ENCODE measurements around the gene IKZF4. TPM values are rescaled to one million over a fixed set of nuclear protein-coding genes. Genes with fewer than 3 reads are reported as not detected.

The IKZF4 gene
- 2.8 and 4.9 TPM in 2 replicates for total RNA-seq

GRCh38 chr12:56020423-56021184 lies at the start of gene IKZF4:
TSS of gene IKZF4 (plus strand) at chr12:56021043. CDS start at chr12:56021494, 451 bp downstream.

GRCh38 chr12:55973599-55974307 lies 47.1 kb upstream of the IKZF4 start, which contains the start of gene RAB5B:
TSS of gene RAB5B (plus strand) at chr12:55974078. CDS start at chr12:55986961, 12,883 bp downstream.

DNA sequence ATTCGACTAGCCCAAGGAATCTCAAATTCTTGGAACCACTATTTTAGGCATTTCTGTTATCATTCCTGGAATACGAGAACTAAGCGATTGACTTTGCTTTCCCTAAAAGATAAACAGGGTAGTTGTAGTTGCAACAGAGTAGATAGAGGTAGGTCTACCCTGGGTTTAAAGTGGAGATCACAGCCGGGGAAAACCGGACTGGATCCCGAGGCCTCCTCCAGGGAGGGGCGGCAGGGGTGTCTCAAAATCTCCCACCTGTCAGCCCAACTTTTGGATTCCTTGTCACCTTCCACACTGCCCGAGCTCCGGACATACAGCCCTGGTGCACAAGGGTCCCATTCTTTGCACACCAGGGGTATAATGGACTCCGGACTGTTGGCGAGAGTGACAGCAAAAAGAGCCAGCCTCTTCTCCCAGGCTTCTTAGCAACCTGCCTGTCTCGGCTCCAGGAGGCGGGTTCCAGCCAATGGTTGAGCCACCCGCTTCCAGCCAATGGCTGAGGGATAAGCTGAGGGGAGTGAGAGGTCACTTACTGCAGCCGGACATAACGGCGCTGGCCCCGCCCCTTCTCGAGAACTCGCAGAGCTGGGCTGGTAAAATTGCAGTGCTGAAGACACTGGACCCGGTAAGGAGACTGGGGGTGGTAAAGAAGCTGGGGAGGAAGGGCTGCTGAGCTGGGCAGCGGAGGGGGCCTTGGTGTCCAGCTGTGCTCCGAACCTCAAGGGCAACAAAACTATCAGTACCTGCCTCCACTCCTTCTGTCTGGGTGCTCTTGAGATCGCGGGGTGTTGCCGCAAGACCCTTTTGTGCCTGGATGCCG lies 23.9 kb upstream of the IKZF4 start, which contains the start of gene SUOX:
Gene SUOX, plus strand, starts transcription at position 562 of the 820 bp plus-strand sequence. CDS start 4,946 bp downstream, outside the sequence.

DNA sequence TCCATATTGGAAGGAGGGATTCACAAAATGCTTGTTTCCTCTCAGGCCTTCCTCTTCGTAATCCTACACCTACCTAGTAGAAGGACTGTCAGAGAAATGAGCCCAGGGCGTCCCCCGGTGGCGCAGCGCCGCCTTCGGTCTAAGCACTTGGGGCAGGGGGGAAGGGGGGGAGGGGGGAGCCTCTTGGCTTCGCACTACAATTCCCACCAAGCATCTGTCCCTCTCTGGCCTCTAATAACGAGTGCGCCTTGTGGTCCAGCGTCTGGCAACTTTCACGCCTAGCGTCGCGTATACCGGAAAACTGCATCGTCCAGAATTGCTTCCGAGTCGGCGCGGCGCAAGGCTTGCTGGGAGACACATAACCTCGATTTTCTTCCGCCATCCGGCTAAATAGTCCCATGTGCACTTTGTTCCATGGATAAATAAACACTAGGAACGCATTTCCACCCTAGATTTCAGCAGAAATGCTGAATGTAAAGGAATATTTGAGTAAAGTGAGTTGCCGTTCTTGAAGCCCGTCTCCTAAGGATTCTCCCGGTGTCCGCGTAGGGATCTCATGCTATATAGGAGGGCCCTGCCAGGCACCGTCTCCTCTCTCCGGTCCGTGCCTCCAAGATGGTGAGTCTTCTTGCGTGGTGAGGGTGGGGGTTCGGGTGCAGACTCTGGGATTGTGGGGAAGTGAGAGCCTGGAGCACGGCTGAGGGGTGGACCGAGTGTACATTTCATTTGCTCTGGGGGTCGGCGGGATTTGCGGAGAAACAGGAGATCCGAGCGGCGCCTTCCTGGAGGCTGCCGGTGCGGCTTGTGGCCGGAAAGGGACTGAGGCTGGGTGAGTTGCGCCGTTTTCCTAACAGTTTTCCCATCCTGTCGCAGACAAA lies 20.9 kb downstream of the IKZF4 start, which contains the start of gene RPS26:
Gene RPS26, plus strand, starts transcription at position 367 of the 878 bp plus-strand sequence. Its CDS starts 249 bp downstream, at position 616.

GRCh38 chr12:56079723-56080555 lies 59.1 kb downstream of the IKZF4 start, which contains the start of gene ERBB3:
TSS of gene ERBB3 (plus strand) at chr12:56080165. CDS start at chr12:56080301, 136 bp downstream.

Other genes with a start within 250 kb of the IKZF4 start
- 53.3 and 65.9 TPM in 2 replicates for gene SARNP, start 203.3 kb upstream of the IKZF4 start, total RNA-seq
- 26.3 and 27.8 TPM in 2 replicates for gene ORMDL2, start 203.0 kb upstream of the IKZF4 start, total RNA-seq
- gene DNAJC14, start 191.5 kb upstream of the IKZF4 start, total RNA-seq, result 35.2 and 56.0 TPM in 2 replicates
- gene MMP19, start 178.1 kb upstream of the IKZF4 start, total RNA-seq, result 9.0 and 11.2 TPM in 2 replicates
- gene PYM1, start 93.1 kb upstream of the IKZF4 start, total RNA-seq, result 27.9 and 33.9 TPM in 2 replicates
- gene DGKA, start 89.9 kb upstream of the IKZF4 start, total RNA-seq, result 32.4 and 42.4 TPM in 2 replicates
- 0.72 and 0.88 TPM in 2 replicates for gene PMEL, start 55.0 kb upstream of the IKZF4 start, total RNA-seq
- 7.2 and 73.4 TPM in 2 replicates for gene CDK2, start 54.2 kb upstream of the IKZF4 start, total RNA-seq
- 77.3 and 104 TPM in 2 replicates for gene RAB5B, start 47.0 kb upstream of the IKZF4 start, total RNA-seq
- gene SUOX, start 23.8 kb upstream of the IKZF4 start, total RNA-seq, result 5.9 and 17.3 TPM in 2 replicates
- 329 and 597 TPM in 2 replicates for gene RPS26, start 20.9 kb downstream of the IKZF4 start, total RNA-seq
- gene ERBB3, start 59.1 kb downstream of the IKZF4 start, total RNA-seq, result under 0.01 and 0.22 TPM in 2 replicates
- 136 and 194 TPM in 2 replicates for gene PA2G4, start 83.5 kb downstream of the IKZF4 start, total RNA-seq
- gene RPL41, start 95.6 kb downstream of the IKZF4 start, total RNA-seq, result 918 and 4,761 TPM in 2 replicates
- gene ZC3H10, start 97.2 kb downstream of the IKZF4 start, total RNA-seq, result 5.0 and 7.4 TPM in 2 replicates
- gene ESYT1, start 107.2 kb downstream of the IKZF4 start, total RNA-seq, result 334 and 363 TPM in 2 replicates
- gene MYL6B, start 131.5 kb downstream of the IKZF4 start, total RNA-seq, result 39.5 and 81.2 TPM in 2 replicates
- gene MYL6, start 137.3 kb downstream of the IKZF4 start, total RNA-seq, result 1,095 and 1,312 TPM in 2 replicates
- gene SMARCC2, start 168.4 kb downstream of the IKZF4 start, total RNA-seq, result 45.4 and 50.1 TPM in 2 replicates
- gene RNF41, start 200.9 kb downstream of the IKZF4 start, total RNA-seq, result 104 and 236 TPM in 2 replicates
- gene NABP2, start 203.3 kb downstream of the IKZF4 start, total RNA-seq, result 26.3 and 42.1 TPM in 2 replicates
- not detected in 2 replicates for gene SLC39A5, start 209.0 kb downstream of the IKZF4 start, total RNA-seq
- gene ANKRD52, start 237.3 kb downstream of the IKZF4 start, total RNA-seq, result 21.2 and 39.4 TPM in 2 replicates
- 10.3 and 14.9 TPM in 2 replicates for gene COQ10A, start 245.9 kb downstream of the IKZF4 start, total RNA-seq

All from placental pericyte (primary cell).